Measurements from ENCODE around the gene RBFOX2. TPM values are rescaled to one million over a fixed set of nuclear protein-coding genes. Genes with fewer than 3 reads are reported as not detected.

Gene RBFOX2
- polyA plus RNA-seq, 1 of the 3 experiments (the other 2 are of a cell fraction) = 115 TPM

- no peaks in the 10 kb centered on the region; the same call in 1 of the 2 replicates for H4K20me1 ChIP-seq (ENCODE audit: insufficient read depth)
- CTCF ChIA-PET = interaction anchor here (0.8 to 1.2 kb wide), 3 partner anchors 7 to 102 kb away, joined by 4 read pairs; no protein-coding TSS in a partner anchor
These were observed 65.3 kb downstream of the RBFOX2 start for GRCh38 chr22:35963237-35963810.

More at GRCh38 chr22:35963237-35963810, 65.3 kb downstream of the RBFOX2 start:
- H3K9ac ChIP-seq = no peak overlapping the region
- no peaks in the 10 kb centered on the region for H3K27me3 ChIP-seq (ENCODE audit: insufficient read depth)
- H3F3A ChIP-seq (replicated peaks; ENCODE audit: insufficient read depth) = peaks cover 39% of the 10 kb centered on the region
- H2AFZ ChIP-seq (ENCODE audit: low read depth) = no peak overlapping the region
- no peak overlapping the region for H3K4me3 ChIP-seq (ENCODE audit: low read depth in 2 of 2, low read length in 1 of 2)
- DNase-seq = no peak
- WGBS (ENCODE audit: low lambda C conversion rate) = 85% methylated on average over 8 of the region's 8 CpGs
- no peaks in the 10 kb centered on the region for H3K9me2 ChIP-seq
- H3K9me3 ChIP-seq = no peaks in the 10 kb centered on the region
- H3K27ac ChIP-seq (ENCODE audit: low read depth in 2 of 2, low read length in 1 of 2) = peak overlapping the region in 1 of 2 experiments; percentile 93; a peak in 1 of 4 replicates
- H3K4me2 ChIP-seq = no peak overlapping the region
- H3K36me3 ChIP-seq (replicated peaks in 1 of 2; ENCODE audit: control insufficient read depth in 1 of 2, insufficient read depth in 2 of 2, low read length in 1 of 2) = no peaks in the 10 kb centered on the region
- TF ChIP-seq TEAD4 (IDR thresholded peaks at IDR 0.05; ENCODE audit: borderline replicate concordance, insufficient read depth) = no peak
- TF ChIP-seq MXI1 (IDR thresholded peaks at IDR 0.05; ENCODE audit: low read depth, low read length) = no peak
- TF ChIP-seq, protein P1, sequence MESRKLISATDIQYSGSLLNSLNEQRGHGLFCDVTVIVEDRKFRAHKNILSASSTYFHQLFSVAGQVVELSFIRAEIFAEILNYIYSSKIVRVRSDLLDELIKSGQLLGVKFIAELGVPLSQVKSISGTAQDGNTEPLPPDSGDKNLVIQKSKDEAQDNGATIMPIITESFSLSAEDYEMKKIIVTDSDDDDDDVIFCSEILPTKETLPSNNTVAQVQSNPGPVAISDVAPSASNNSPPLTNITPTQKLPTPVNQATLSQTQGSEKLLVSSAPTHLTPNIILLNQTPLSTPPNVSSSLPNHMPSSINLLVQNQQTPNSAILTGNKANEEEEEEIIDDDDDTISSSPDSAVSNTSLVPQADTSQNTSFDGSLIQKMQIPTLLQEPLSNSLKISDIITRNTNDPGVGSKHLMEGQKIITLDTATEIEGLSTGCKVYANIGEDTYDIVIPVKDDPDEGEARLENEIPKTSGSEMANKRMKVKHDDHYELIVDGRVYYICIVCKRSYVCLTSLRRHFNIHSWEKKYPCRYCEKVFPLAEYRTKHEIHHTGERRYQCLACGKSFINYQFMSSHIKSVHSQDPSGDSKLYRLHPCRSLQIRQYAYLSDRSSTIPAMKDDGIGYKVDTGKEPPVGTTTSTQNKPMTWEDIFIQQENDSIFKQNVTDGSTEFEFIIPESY (IDR thresholded peaks at IDR 0.05; ENCODE audit: borderline replicate concordance, low read depth) = no peak
- no peak for TF ChIP-seq MAX (IDR thresholded peaks at IDR 0.05; ENCODE audit: low read depth)
- no peak for TF ChIP-seq FOXJ3 (CRISPR knock-in tag; IDR thresholded peaks at IDR 0.05)
- no peak for TF ChIP-seq YY1 (IDR thresholded peaks at IDR 0.05; ENCODE audit: low read depth)
- no peak for TF ChIP-seq RFX5 (IDR thresholded peaks at IDR 0.05; ENCODE audit: low read length)
- TF ChIP-seq TCF12 (IDR thresholded peaks at IDR 0.05) = no peak
- TF ChIP-seq POLR2AphosphoS5 (IDR thresholded peaks at IDR 0.05; ENCODE audit: low read depth, low read length) = no peak
- TF ChIP-seq FOSL2 (IDR thresholded peaks at IDR 0.05; ENCODE audit: borderline replicate concordance, low read depth) = no peak
- TF ChIP-seq SIN3A (IDR thresholded peaks at IDR 0.05; ENCODE audit: borderline replicate concordance, low read depth, low read length) = no peak
- TF ChIP-seq TAF1 (IDR thresholded peaks at IDR 0.05; ENCODE audit: borderline replicate concordance, low read depth, low read length) = no peak
- no peak for TF ChIP-seq FOXM1 (IDR thresholded peaks at IDR 0.05; ENCODE audit: low read depth)
- no peak for TF ChIP-seq RXRA (IDR thresholded peaks at IDR 0.05; ENCODE audit: borderline replicate concordance, low read depth)
- TF ChIP-seq JUND (IDR thresholded peaks at IDR 0.05) = no peak
- no peak for TF ChIP-seq NFIC (IDR thresholded peaks at IDR 0.05; ENCODE audit: borderline replicate concordance)
- TF ChIP-seq GATA2 (CRISPR knock-in tag; IDR thresholded peaks at IDR 0.05) = no peak
- TF ChIP-seq GABPA (IDR thresholded peaks at IDR 0.05; ENCODE audit: low read depth) = no peak
- no peak for TF ChIP-seq IRF3 (IDR thresholded peaks at IDR 0.05; ENCODE audit: low read depth, low read length)
- TF ChIP-seq USF1 (IDR thresholded peaks at IDR 0.05; ENCODE audit: borderline replicate concordance, low read depth) = no peak
- peaks cover 62 to 63% of the 10 kb centered on the region in 2 experiments for H3K4me1 ChIP-seq (ENCODE audit: control insufficient read depth in 1 of 2, insufficient read depth in 2 of 2, low read depth in 1 of 2, low read length in 1 of 2)
- H3K79me2 ChIP-seq (ENCODE audit: insufficient read depth) = peaks cover 94% of the 10 kb centered on the region
- POLR2A ChIA-PET = interaction anchor here (1.7 kb wide), 1 partner anchor 72 kb away, joined by 4 read pairs; no protein-coding TSS in a partner anchor
